SKM-1 (cell line): Measurements from ENCODE around the gene FXN.

ENCODE experiments used
- DNase-seq: peaks from one replicate; lab custom pipeline; 2025; ENCODE audit not compliant: unreplicated experiment; lab: John Stamatoyannopoulos, UW

Gene FXN

GRCh38 chr9:69137311-69137710, 101.8 kb downstream of the FXN start:
- no peak for DNase-seq

GRCh38 chr9:69139596-69139995, 104.0 kb downstream of the FXN start:
- DNase-seq, result no peak

- DNase-seq, result no peak
Observed at GRCh38 chr9:69140123-69140735, 104.7 kb downstream of the FXN start.

GRCh38 chr9:69141851-69142250, 106.3 kb downstream of the FXN start:
- DNase-seq, result no peak

- no peak for DNase-seq
Observed at GRCh38 chr9:69143291-69143690, 107.7 kb downstream of the FXN start.

GRCh38 chr9:69145144-69145715, 109.7 kb downstream of the FXN start:
- no peak for DNase-seq

GRCh38 chr9:69147041-69147834, 111.7 kb downstream of the FXN start:
- DNase-seq, result no peak

- no peak for DNase-seq
Observed at GRCh38 chr9:69149321-69149807, 113.8 kb downstream of the FXN start.
